Activated T-helper 17 cell treated with anti-CD3 and anti-CD28 coated beads, Interleukin-2, amount 50 U/mL, for 72 hours (primary cell): ENCODE data around the gene PSMG3. TPM values are rescaled to one million over a fixed set of nuclear protein-coding genes. Genes with fewer than 3 reads are reported as not detected.

Source experiments
- ATAC-seq: fragments of 150-1000 bp; cut with Tn5 transposase; replicated peaks from 2 replicates; pipeline ENCODE4 v1.10.0; 2021; ENCODE audit warnings: mild to moderate bottlenecking, moderate library complexity
- H3K27ac Mint-ChIP-seq: one replicate; pipeline ENCODE4 v1.8.0; 2022; ENCODE audit warnings: mixed read lengths
- H3K27me3 Mint-ChIP-seq: one replicate; pipeline ENCODE4 v1.8.0; 2022; ENCODE audit warnings: mixed read lengths
- H3K36me3 Mint-ChIP-seq: one replicate; pipeline ENCODE4 v1.8.0; 2022; ENCODE audit warnings: low read depth, mild to moderate bottlenecking, mixed read lengths
- H3K4me1 Mint-ChIP-seq: one replicate; pipeline ENCODE4 v1.8.0; 2022; ENCODE audit warnings: mixed read lengths
- H3K4me3 Mint-ChIP-seq: one replicate; pipeline ENCODE4 v1.8.0; 2022; ENCODE audit warnings: mild to moderate bottlenecking, mixed read lengths
- H3K9me3 Mint-ChIP-seq: one replicate; pipeline ENCODE4 v1.8.0; 2022; ENCODE audit warnings: mixed read lengths
- total RNA-seq, 2 donors: library from RNA; stranded (reverse); gene quantifications; one replicate each; pipeline ENCODE4 v1.2.3, GENCODE V29; 2022

Gene PSMG3
- total RNA-seq, 2 donors from 2014 or later: 26.4 to 46.4 TPM

- Mint-ChIP-seq H3K4me3 (no peak overlapping the region), H3K4me1 (no peaks in the 10 kb centered on the region), H3K27ac (no peak overlapping the region), H3K27me3 (no peaks in the 10 kb centered on the region), H3K9me3 (no peaks in the 10 kb centered on the region), H3K36me3 (no peaks in the 10 kb centered on the region)
- ATAC-seq: no peak
These were observed 19.6 kb downstream of the PSMG3 start for GRCh38 chr7:1550005-1550845.

DNA sequence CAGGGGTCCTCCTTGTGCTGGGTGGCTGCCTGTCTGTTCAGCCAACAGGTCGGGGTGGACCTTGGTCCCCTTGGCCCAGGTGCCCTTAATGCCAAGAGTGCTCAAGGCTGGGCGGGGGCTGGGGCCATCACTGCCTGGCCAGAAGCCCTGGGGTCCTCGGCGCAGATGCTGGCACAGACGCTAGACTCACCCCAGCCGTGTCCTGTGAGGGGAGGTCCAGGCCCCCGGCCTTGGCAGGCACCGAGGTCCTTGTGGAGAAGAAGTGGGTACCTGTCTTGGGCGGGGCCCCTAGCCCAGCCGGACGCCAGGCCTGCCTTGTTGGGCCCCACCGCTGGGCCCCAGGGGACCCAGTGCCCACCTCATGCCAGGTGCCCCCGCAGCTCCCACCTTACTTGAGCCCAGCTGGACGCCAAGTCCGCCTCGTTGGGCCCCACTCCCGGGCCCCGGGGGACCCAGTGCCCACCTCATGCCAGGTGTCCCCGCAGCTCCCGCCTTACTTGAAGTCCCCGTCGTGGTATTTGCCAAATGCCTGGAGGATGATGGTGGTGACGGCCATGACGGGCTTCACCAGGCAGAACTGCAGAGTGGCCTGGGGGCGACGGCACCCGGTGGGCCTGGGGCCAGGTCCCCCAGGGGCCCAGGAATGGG, 20.4 kb downstream of the PSMG3 start:
- Mint-ChIP-seq H3K36me3 (no peaks in the 10 kb centered on the region), H3K4me3 (no peak overlapping the region), H3K4me1 (no peaks in the 10 kb centered on the region), H3K27ac (no peak overlapping the region), H3K9me3 (no peaks in the 10 kb centered on the region), H3K27me3 (no peaks in the 10 kb centered on the region)
- ATAC-seq: no peak

DNA sequence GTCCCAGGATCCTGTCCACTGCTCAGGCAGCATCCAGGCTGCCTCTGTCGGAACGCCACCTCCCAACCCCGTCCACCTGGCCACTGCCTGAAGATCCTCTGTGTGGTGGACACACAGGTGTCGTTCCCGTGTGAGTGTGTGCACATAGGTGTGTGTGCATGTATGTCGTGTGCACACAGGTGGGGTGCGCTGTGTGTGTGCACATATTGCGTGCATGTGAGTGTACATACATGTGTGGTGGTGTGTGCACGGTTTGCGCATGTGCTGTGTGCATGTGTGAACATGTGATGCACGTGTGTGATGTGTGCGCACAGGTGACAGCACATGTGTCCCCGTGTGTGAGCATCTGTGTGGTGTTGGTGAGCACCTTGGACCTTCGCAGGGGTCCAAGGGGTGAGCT, 20.9 kb downstream of the PSMG3 start:
- no peak for ATAC-seq
- no peaks in the 10 kb centered on the region for H3K36me3 Mint-ChIP-seq
- H3K9me3 Mint-ChIP-seq: no peaks in the 10 kb centered on the region
- no peak overlapping the region for H3K27ac Mint-ChIP-seq
- H3K4me3 Mint-ChIP-seq: no peak overlapping the region
- no peaks in the 10 kb centered on the region for H3K4me1 Mint-ChIP-seq
- no peaks in the 10 kb centered on the region for H3K27me3 Mint-ChIP-seq

DNA sequence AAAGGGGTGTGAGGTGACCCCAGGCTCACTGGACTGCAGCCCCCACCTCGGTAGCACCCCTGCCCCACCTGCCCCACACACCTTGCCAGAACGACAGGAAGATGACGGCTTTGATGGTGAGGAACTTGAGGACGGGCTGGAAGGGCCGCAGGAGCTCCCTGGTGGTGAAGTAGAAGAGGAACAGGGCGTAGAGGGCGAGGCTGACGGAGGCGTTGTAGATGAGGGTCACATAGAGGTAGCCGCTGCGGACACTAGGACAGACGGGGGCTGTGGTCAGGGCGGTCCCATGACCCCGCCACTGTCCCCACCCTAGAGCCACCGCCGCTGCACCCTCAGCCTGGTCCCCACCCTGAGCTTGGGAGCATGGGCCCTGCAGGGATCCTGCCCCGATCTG, 21.4 kb downstream of the PSMG3 start:
- Mint-ChIP-seq H3K27me3 (no peaks in the 10 kb centered on the region), H3K9me3 (no peaks in the 10 kb centered on the region), H3K4me3 (no peak overlapping the region), H3K27ac (peak overlapping the region; percentile 68), H3K4me1 (no peaks in the 10 kb centered on the region), H3K36me3 (no peaks in the 10 kb centered on the region)
- ATAC-seq: peak; percentile 21

- ATAC-seq: no peak
- Mint-ChIP-seq H3K9me3 (no peaks in the 10 kb centered on the region), H3K4me1 (no peaks in the 10 kb centered on the region), H3K36me3 (peaks cover 2% of the 10 kb centered on the region), H3K4me3 (no peak overlapping the region), H3K27me3 (no peaks in the 10 kb centered on the region), H3K27ac (peak overlapping the region; percentile 68)
These were observed 21.9 kb downstream of the PSMG3 start for GRCh38 chr7:1547777-1548437.

GRCh38 chr7:1546909-1547776, 22.7 kb downstream of the PSMG3 start:
- Mint-ChIP-seq H3K4me3 (no peak overlapping the region), H3K4me1 (no peaks in the 10 kb centered on the region), H3K36me3 (peaks cover 10% of the 10 kb centered on the region), H3K27ac (no peak overlapping the region), H3K27me3 (no peaks in the 10 kb centered on the region), H3K9me3 (no peaks in the 10 kb centered on the region)
- ATAC-seq: no peak

- H3K27me3 Mint-ChIP-seq: no peaks in the 10 kb centered on the region
- H3K4me3 Mint-ChIP-seq: no peak overlapping the region
- H3K27ac Mint-ChIP-seq: no peak overlapping the region
- H3K4me1 Mint-ChIP-seq: no peaks in the 10 kb centered on the region
- H3K36me3 Mint-ChIP-seq: peaks cover 15% of the 10 kb centered on the region
- no peak for ATAC-seq
- H3K9me3 Mint-ChIP-seq: no peaks in the 10 kb centered on the region
These were observed 23.4 kb downstream of the PSMG3 start for GRCh38 chr7:1546274-1546908.

- H3K27ac Mint-ChIP-seq: no peak overlapping the region
- H3K27me3 Mint-ChIP-seq: no peaks in the 10 kb centered on the region
- no peaks in the 10 kb centered on the region for H3K4me1 Mint-ChIP-seq
- H3K4me3 Mint-ChIP-seq: no peak overlapping the region
- no peak for ATAC-seq
- H3K36me3 Mint-ChIP-seq: peaks cover 22% of the 10 kb centered on the region
- no peaks in the 10 kb centered on the region for H3K9me3 Mint-ChIP-seq
These were observed 24.2 kb downstream of the PSMG3 start for GRCh38 chr7:1545417-1546246.

GRCh38 chr7:1544896-1545416, 24.9 kb downstream of the PSMG3 start:
- H3K36me3 Mint-ChIP-seq: peaks cover 26% of the 10 kb centered on the region
- no peaks in the 10 kb centered on the region for H3K9me3 Mint-ChIP-seq
- H3K27ac Mint-ChIP-seq: no peak overlapping the region
- H3K4me1 Mint-ChIP-seq: no peaks in the 10 kb centered on the region
- no peak overlapping the region for H3K4me3 Mint-ChIP-seq
- H3K27me3 Mint-ChIP-seq: no peaks in the 10 kb centered on the region
- ATAC-seq: no peak

DNA sequence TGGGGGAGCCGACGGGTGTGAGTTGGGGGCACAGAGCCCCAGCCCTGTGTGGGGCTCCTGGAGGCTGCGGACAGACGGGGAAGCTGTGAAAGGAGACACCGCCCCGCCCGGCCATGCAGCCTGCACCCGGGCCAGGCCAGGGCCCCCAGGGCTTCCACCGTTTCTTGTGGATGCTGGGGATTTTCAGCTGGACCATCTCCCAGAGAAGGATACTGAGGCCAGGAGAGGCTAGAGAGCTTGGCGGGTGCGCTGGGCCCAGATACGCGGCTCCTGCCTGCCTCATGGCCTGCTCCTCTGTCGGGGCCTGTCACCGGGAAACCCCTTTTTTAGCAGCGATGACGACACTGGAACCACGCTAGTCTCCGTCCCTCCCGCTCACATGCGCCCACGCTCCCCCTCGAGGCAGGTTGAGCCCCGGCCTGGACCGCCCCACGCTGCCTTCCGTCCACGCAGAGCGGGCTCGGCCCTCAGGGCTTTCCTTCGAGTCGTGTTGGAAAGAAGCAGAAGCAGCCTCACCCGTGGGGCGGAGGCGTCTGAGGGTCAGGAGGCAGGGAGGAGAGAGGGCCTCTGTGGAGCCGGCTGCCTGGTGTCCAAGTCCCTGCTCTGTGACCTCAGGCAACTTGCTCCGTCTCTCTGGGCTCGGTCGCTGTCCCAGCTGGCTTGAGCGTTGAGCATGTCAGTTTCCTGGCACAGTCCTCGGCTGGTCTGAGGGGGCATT, 25.5 kb downstream of the PSMG3 start:
- ATAC-seq: peak; percentile 28
- Mint-ChIP-seq H3K27me3 (no peaks in the 10 kb centered on the region), H3K4me1 (no peaks in the 10 kb centered on the region), H3K27ac (no peak overlapping the region), H3K9me3 (no peaks in the 10 kb centered on the region), H3K4me3 (no peak overlapping the region), H3K36me3 (peaks cover 26% of the 10 kb centered on the region)

GRCh38 chr7:1543826-1544177, 26.0 kb downstream of the PSMG3 start:
- no peak overlapping the region for H3K27ac Mint-ChIP-seq
- no peak for ATAC-seq
- no peaks in the 10 kb centered on the region for H3K9me3 Mint-ChIP-seq
- peaks cover 26% of the 10 kb centered on the region for H3K36me3 Mint-ChIP-seq
- no peaks in the 10 kb centered on the region for H3K4me1 Mint-ChIP-seq
- H3K27me3 Mint-ChIP-seq: no peaks in the 10 kb centered on the region
- no peak overlapping the region for H3K4me3 Mint-ChIP-seq

GRCh38 chr7:1542841-1543747, 26.7 kb downstream of the PSMG3 start:
- H3K27me3 Mint-ChIP-seq: no peaks in the 10 kb centered on the region
- no peaks in the 10 kb centered on the region for H3K9me3 Mint-ChIP-seq
- peaks cover 26% of the 10 kb centered on the region for H3K36me3 Mint-ChIP-seq
- no peak overlapping the region for H3K27ac Mint-ChIP-seq
- H3K4me1 Mint-ChIP-seq: no peaks in the 10 kb centered on the region
- ATAC-seq: no peak
- H3K4me3 Mint-ChIP-seq: no peak overlapping the region
